Measurements from ENCODE around the gene C1QTNF12.

DNA sequence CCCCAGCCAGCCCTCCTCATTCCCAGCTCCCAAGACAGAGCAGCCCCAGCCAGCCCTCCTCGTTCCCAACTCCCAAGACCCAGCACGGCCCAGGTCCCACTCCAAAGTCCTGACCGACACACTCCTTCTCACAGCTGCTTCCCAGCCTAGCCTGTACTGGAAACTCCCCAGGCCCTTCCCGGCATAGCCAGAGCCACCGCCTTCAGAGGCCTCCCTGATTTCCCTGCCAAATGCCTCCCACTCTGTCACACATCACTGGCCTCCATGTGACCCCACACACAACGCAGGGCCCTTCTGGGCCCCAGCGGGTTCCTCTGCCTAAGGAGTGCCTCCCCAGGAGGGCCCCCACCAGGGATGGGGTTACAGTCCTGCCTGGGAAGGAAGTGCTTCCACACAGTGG, 24.3 kb upstream of the C1QTNF12 start:
- TF ChIP-seq POLR2A (IDR thresholded peaks at IDR 0.05), result no peak
- TF ChIP-seq, protein P1, sequence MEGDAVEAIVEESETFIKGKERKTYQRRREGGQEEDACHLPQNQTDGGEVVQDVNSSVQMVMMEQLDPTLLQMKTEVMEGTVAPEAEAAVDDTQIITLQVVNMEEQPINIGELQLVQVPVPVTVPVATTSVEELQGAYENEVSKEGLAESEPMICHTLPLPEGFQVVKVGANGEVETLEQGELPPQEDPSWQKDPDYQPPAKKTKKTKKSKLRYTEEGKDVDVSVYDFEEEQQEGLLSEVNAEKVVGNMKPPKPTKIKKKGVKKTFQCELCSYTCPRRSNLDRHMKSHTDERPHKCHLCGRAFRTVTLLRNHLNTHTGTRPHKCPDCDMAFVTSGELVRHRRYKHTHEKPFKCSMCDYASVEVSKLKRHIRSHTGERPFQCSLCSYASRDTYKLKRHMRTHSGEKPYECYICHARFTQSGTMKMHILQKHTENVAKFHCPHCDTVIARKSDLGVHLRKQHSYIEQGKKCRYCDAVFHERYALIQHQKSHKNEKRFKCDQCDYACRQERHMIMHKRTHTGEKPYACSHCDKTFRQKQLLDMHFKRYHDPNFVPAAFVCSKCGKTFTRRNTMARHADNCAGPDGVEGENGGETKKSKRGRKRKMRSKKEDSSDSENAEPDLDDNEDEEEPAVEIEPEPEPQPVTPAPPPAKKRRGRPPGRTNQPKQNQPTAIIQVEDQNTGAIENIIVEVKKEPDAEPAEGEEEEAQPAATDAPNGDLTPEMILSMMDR (IDR thresholded peaks at IDR 0.05), result no peak

Measured in suprapubic skin (tissue), 3 donors.